ENCODE data around the gene TRUB1.
"Not testable (repeated sequence)": the region's sequence is repeated elsewhere in the genome, so short reads cannot be mapped to it uniquely, and the experiment has no call there.

TRUB1 gene

GRCh38 chr10:114925587-114926586 is 12.1 kb upstream of the TRUB1 start:
- no peak for DNase-seq

- DNase-seq, result no peak
Measured at GRCh38 chr10:114928818-114929217, 9.2 kb upstream of the TRUB1 start.

GRCh38 chr10:114930320-114930719 is 7.7 kb upstream of the TRUB1 start:
- DNase-seq, result no peak

- no peak for DNase-seq
Measured at GRCh38 chr10:114931072-114931679, 6.8 kb upstream of the TRUB1 start.

GRCh38 chr10:114932225-114932624 is 5.8 kb upstream of the TRUB1 start:
- DNase-seq, result no peak

GRCh38 chr10:114932945-114933344 is 5.0 kb upstream of the TRUB1 start:
- DNase-seq, result no peak

GRCh38 chr10:114933588-114933987 is 4.4 kb upstream of the TRUB1 start:
- DNase-seq, result no peak

- DNase-seq, result not testable (repeated sequence)
Measured at GRCh38 chr10:114933995-114934394, 4.0 kb upstream of the TRUB1 start.

GRCh38 chr10:114938856-114939193 is 830 bp downstream of the TRUB1 start:
- DNase-seq, result no peak

GRCh38 chr10:114940735-114941134 is 2.7 kb downstream of the TRUB1 start:
- DNase-seq, result no peak

- no peak for DNase-seq
Measured at GRCh38 chr10:114943000-114943399, 5.0 kb downstream of the TRUB1 start.

- DNase-seq, result no peak
Measured at GRCh38 chr10:114953047-114953446, 15.1 kb downstream of the TRUB1 start.

GRCh38 chr10:114955984-114956383 is 18.0 kb downstream of the TRUB1 start:
- DNase-seq, result no peak

- DNase-seq, result no peak
Measured at GRCh38 chr10:114956466-114956865, 18.5 kb downstream of the TRUB1 start.

- DNase-seq, result no peak
Measured at GRCh38 chr10:114957122-114957521, 19.1 kb downstream of the TRUB1 start.

GRCh38 chr10:114957673-114958072 is 19.7 kb downstream of the TRUB1 start:
- no peak for DNase-seq

- no peak for DNase-seq
Measured at GRCh38 chr10:114962441-114962840, 24.4 kb downstream of the TRUB1 start.

GRCh38 chr10:114963908-114964307 is 25.9 kb downstream of the TRUB1 start:
- no peak for DNase-seq

GRCh38 chr10:114967071-114967470 is 29.1 kb downstream of the TRUB1 start:
- no peak for DNase-seq

- no peak for DNase-seq
Measured at GRCh38 chr10:114970515-114970914, 32.5 kb downstream of the TRUB1 start.

- no peak for DNase-seq
Measured at GRCh38 chr10:114973306-114973705, 35.3 kb downstream of the TRUB1 start.

- DNase-seq, result no peak
Measured at GRCh38 chr10:114973997-114974396, 36.0 kb downstream of the TRUB1 start.

GRCh38 chr10:114974625-114975024 is 36.6 kb downstream of the TRUB1 start:
- DNase-seq, result no peak

GRCh38 chr10:114975091-114975490 is 37.1 kb downstream of the TRUB1 start:
- no peak for DNase-seq

All from bone marrow (tissue), 2 donors.